ENCODE data around the gene LIG4.
"Not testable (repeated sequence)": the region's sequence is repeated elsewhere in the genome, so short reads cannot be mapped to it uniquely, and the experiment has no call there.

The LIG4 gene

GRCh38 chr13:108215436-108215835 is at the start of gene LIG4:
LIG4 (minus strand) TSS chr13:108215536; CDS start chr13:108211268, 4,268 bp downstream.
- DNase-seq = peak; percentile 86 to 89

- no peak for DNase-seq
Observed at GRCh38 chr13:108263621-108264355, 48.5 kb upstream of the LIG4 start.

- no peak for DNase-seq
Observed at GRCh38 chr13:108257248-108257647, 41.9 kb upstream of the LIG4 start.

GRCh38 chr13:108249150-108249549 is 33.8 kb upstream of the LIG4 start:
- no peak for DNase-seq

- no peak for DNase-seq
Observed at GRCh38 chr13:108230377-108230776, 15.0 kb upstream of the LIG4 start.

DNA sequence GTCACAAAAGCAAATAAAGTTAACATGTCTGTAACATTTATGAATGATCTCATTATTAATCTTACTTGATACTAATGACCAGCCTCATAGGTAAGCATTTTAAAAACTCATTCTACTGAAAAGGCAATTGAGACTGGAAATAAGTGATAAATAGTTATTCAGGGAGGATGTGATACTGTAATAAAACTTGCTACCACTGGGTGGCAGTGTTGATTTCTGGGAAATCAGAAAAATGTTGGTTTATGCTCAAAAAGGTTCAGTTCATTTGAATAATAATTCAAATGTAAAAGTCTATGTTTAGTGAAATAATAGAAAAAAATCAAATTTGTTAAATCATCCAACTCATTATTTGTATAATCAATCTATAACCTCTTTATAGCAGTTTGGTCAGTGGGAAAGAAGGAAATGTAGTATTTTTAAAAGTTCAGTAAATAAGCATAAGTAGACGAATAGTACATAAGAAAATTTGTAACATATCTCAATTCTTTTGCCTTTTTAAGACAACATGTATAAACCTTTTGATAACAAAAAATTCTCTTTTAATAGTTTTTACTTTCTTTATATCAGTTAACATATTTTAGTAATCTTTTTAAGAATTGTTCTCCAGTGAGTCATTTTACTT is 12.4 kb upstream of the LIG4 start:
- no peak for DNase-seq

- DNase-seq = no peak
Observed at GRCh38 chr13:108226184-108226583, 10.8 kb upstream of the LIG4 start.

GRCh38 chr13:108225440-108225839 is 10.1 kb upstream of the LIG4 start:
- DNase-seq = no peak

GRCh38 chr13:108223687-108224503 is 8.6 kb upstream of the LIG4 start:
- DNase-seq = no peak

- DNase-seq = no peak
Observed at GRCh38 chr13:108220041-108220440, 4.7 kb upstream of the LIG4 start.

DNA sequence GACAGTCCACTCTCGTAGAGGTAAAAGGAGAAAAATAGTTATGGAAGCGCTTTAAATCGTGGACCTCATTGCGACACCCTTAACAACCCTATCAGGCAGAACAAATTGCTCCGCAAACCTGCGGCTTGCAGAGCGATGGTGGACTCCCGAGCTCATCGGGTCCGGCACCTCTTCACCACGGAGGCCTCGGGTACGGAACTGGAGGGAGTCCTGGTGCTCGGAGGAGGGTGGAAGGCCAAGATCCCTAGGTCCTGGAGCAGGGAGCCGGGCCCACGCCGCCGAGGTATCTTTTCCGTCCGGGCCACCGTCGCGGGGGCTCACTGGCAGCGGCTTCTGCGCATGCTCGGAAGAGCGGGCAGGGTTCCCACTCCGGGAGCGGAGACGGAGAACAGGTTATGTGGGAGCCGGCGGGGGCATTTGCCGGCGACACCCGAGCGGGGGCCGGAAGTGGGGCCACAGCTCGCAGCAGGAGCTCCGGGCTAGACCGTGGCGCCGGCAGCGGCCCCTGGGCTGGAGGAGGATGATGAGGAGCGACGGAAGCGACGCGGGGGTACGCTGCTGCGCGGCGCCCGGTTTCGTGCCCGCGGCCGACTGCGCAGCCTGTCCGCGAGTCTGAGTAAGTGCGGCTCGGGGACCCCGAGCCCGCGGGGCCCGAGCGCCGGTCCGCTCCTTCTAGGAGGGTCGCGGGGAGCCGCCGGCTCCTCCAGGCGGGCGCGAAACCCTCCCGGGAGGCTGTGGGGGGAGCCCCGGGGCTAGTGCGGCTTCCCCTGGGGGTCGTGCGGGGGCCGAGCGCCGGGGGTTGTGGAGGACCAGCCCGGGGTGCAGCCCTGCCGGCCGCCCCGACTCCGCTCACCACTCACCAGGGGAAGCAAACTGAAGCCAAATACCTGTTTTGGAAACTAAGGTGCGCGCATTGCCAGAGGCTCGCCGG is 3.0 kb upstream of the LIG4 start, which contains the start of gene ABHD13:
Gene ABHD13, plus strand, starts transcription at position 349 of the 931 bp plus-strand sequence. CDS start 10,827 bp downstream, outside the sequence.
- DNase-seq = peak; percentile 93 to 95

GRCh38 chr13:108217307-108218043 is 2.1 kb upstream of the LIG4 start:
- not testable (repeated sequence) for DNase-seq

- no peak for DNase-seq
Observed at GRCh38 chr13:108214441-108215271, 680 bp downstream of the LIG4 start.

DNA sequence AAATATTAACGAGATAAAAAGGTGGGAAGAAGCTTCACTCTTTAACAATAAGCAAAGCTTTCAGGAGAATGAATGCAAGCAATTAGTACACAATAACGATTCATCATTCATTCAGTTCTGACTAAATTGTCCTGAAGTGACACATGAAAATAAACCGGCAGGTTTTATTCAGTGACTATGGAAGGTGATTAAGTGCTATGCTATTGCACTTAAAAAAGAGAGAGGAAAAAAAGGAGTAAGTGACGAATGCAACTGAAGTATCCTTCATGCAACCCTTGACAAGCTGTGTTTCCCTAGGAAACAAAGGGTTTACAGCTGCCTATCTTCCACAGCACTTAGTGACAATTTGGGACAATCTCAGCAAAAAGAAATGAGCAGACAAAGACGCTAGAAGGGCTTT is 1.4 kb downstream of the LIG4 start:
- DNase-seq = no peak

DNA sequence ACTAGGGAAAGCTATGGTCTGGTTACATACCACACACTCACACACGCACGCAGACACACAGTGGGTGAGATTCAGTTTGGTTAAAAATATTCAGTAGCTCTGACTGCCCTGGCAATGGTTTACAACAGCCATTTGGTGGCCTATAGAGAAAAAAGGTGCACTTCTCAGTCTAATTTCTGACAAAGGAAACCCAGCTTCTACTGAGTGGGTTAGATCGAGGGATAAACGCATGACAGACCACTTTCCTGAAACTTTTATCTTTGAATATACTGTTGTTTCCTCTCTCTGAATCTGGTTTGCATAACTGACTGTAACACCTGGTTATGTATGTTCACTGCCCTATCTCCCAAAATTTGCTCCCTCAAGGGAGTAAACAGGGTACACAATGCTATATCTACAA is 2.5 kb downstream of the LIG4 start:
- DNase-seq = no peak

GRCh38 chr13:108210551-108210950 is 4.8 kb downstream of the LIG4 start:
- no peak for DNase-seq

GRCh38 chr13:108200781-108201398 is 14.4 kb downstream of the LIG4 start:
- no peak for DNase-seq

DNA sequence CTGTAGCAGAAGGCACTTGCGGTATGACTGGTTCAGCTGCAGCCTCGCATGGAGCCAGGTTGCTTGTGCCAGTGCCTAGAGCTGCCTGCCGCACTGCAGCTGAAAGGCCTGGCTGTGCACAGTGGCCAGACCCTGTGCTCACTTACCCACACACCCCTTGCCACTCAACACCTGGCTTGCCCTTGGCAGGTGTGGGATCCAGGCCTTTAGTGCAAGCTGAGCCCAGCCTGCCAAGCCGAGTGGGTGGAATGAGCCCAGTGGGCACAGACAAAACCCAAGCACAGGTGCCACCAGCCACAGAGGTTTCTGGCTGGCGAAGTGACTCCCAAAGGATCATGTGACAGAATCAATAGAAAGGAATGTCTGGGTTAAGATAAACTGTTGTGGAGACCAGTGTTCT is 19.5 kb downstream of the LIG4 start:
- DNase-seq = no peak

- DNase-seq = no peak
Observed at GRCh38 chr13:108195146-108195545, 20.2 kb downstream of the LIG4 start.

- DNase-seq = no peak
Observed at GRCh38 chr13:108194435-108194936, 20.9 kb downstream of the LIG4 start.

All from activated T-cell treated with anti-CD3 and anti-CD28 coated beads, Interleukin-2, amount 50 U/mL, for 48 hours (primary cell).